Activated T-helper 17 cell treated with anti-CD3 and anti-CD28 coated beads, Interleukin-2, amount 50 U/mL, for 72 hours (primary cell): ENCODE data around the gene AGAP6. TPM values are rescaled to one million over a fixed set of nuclear protein-coding genes. Genes with fewer than 3 reads are reported as not detected.
"Not testable (repeated sequence)": the region's sequence is repeated elsewhere in the genome, so short reads cannot be mapped to it uniquely, and the experiment has no call there.

Source experiments
- ATAC-seq: fragments of 150-1000 bp; cut with Tn5 transposase; replicated peaks from 2 replicates; pipeline ENCODE4 v1.10.0; 2021; ENCODE audit warnings: mild to moderate bottlenecking, moderate library complexity
- H3K27ac Mint-ChIP-seq: one replicate; pipeline ENCODE4 v1.8.0; 2022; ENCODE audit warnings: mixed read lengths
- H3K27me3 Mint-ChIP-seq: one replicate; pipeline ENCODE4 v1.8.0; 2022; ENCODE audit warnings: mixed read lengths
- H3K36me3 Mint-ChIP-seq: one replicate; pipeline ENCODE4 v1.8.0; 2022; ENCODE audit warnings: low read depth, mild to moderate bottlenecking, mixed read lengths
- H3K4me1 Mint-ChIP-seq: one replicate; pipeline ENCODE4 v1.8.0; 2022; ENCODE audit warnings: mixed read lengths
- H3K4me3 Mint-ChIP-seq: one replicate; pipeline ENCODE4 v1.8.0; 2022; ENCODE audit warnings: mild to moderate bottlenecking, mixed read lengths
- H3K9me3 Mint-ChIP-seq: one replicate; pipeline ENCODE4 v1.8.0; 2022; ENCODE audit warnings: mixed read lengths
- total RNA-seq, 2 donors: library from RNA; stranded (reverse); gene quantifications; one replicate each; pipeline ENCODE4 v1.2.3, GENCODE V29; 2022

The AGAP6 gene
- total RNA-seq = 10 to 100 TPM; 10.5 to 16.4 TPM

- not testable (repeated sequence) for H3K4me1 Mint-ChIP-seq, H3K27me3 Mint-ChIP-seq, H3K9me3 Mint-ChIP-seq, ATAC-seq, H3K4me3 Mint-ChIP-seq, H3K27ac Mint-ChIP-seq
- H3K36me3 Mint-ChIP-seq = peaks cover 40% of the 10 kb centered on the region
Observed at GRCh38 chr10:49988376-49988775, at the start of gene AGAP6. TSS of gene AGAP6 (plus strand) at chr10:49988406. CDS start at chr10:49988716, 310 bp downstream.

GRCh38 chr10:49941447-49942338 lies 46.5 kb upstream of the AGAP6 start, which contains the start of the genes PARG and TIMM23B:
TSS of gene PARG (minus strand) at chr10:49942027. CDS start at chr10:49941725, 302 bp downstream.
TSS of gene TIMM23B (plus strand) at chr10:49942053. CDS start at chr10:49942195, 142 bp downstream.
- H3K4me3 Mint-ChIP-seq = peak within 1 kb of the TSS; percentile 97
- not testable (repeated sequence) for H3K9me3 Mint-ChIP-seq, H3K27me3 Mint-ChIP-seq
- H3K4me1 Mint-ChIP-seq = peaks cover 11% of the 10 kb centered on the region
- H3K36me3 Mint-ChIP-seq = peaks cover 32% of the 10 kb centered on the region
- peak within 1 kb of the TSS; percentile 97 for H3K27ac Mint-ChIP-seq
- peak; percentile 90 for ATAC-seq

- not testable (repeated sequence) for H3K27me3 Mint-ChIP-seq, H3K9me3 Mint-ChIP-seq
- peak overlapping the region; percentile 97 for H3K27ac Mint-ChIP-seq
- ATAC-seq = peak; percentile 19
- peak overlapping the region; percentile 97 for H3K4me3 Mint-ChIP-seq
- H3K4me1 Mint-ChIP-seq = peaks cover 11% of the 10 kb centered on the region
- peaks cover 38% of the 10 kb centered on the region for H3K36me3 Mint-ChIP-seq
Observed at GRCh38 chr10:49942339-49942705, 45.9 kb upstream of the AGAP6 start.

GRCh38 chr10:49943607-49944006 lies 44.6 kb upstream of the AGAP6 start:
- Mint-ChIP-seq H3K4me1 (peaks cover 11% of the 10 kb centered on the region), H3K36me3 (peaks cover 48% of the 10 kb centered on the region), H3K4me3 (peak overlapping the region; percentile 97)
- not testable (repeated sequence) for ATAC-seq, H3K27ac Mint-ChIP-seq, H3K9me3 Mint-ChIP-seq, H3K27me3 Mint-ChIP-seq

GRCh38 chr10:49948142-49948541 lies 40.1 kb upstream of the AGAP6 start:
- H3K27ac Mint-ChIP-seq, H3K27me3 Mint-ChIP-seq, H3K4me1 Mint-ChIP-seq, H3K9me3 Mint-ChIP-seq, H3K4me3 Mint-ChIP-seq: not testable (repeated sequence)
- peaks cover 62% of the 10 kb centered on the region for H3K36me3 Mint-ChIP-seq
- peak; percentile 28 for ATAC-seq

- H3K36me3 Mint-ChIP-seq = peaks cover 64% of the 10 kb centered on the region
- H3K9me3 Mint-ChIP-seq, H3K27ac Mint-ChIP-seq, H3K27me3 Mint-ChIP-seq, H3K4me3 Mint-ChIP-seq, H3K4me1 Mint-ChIP-seq, ATAC-seq: not testable (repeated sequence)
Observed at GRCh38 chr10:49948737-49949136, 39.5 kb upstream of the AGAP6 start.

- ATAC-seq, H3K9me3 Mint-ChIP-seq, H3K4me3 Mint-ChIP-seq, H3K27ac Mint-ChIP-seq, H3K4me1 Mint-ChIP-seq, H3K27me3 Mint-ChIP-seq: not testable (repeated sequence)
- peaks cover 70% of the 10 kb centered on the region for H3K36me3 Mint-ChIP-seq
Observed at GRCh38 chr10:49952006-49952405, 36.2 kb upstream of the AGAP6 start.

- H3K4me1 Mint-ChIP-seq, H3K9me3 Mint-ChIP-seq, H3K4me3 Mint-ChIP-seq, ATAC-seq, H3K27me3 Mint-ChIP-seq, H3K27ac Mint-ChIP-seq: not testable (repeated sequence)
- peaks cover 69% of the 10 kb centered on the region for H3K36me3 Mint-ChIP-seq
Observed at GRCh38 chr10:49953122-49953521, 35.1 kb upstream of the AGAP6 start.

GRCh38 chr10:49970331-49970857 lies 17.8 kb upstream of the AGAP6 start:
- H3K27ac Mint-ChIP-seq, ATAC-seq, H3K9me3 Mint-ChIP-seq, H3K4me3 Mint-ChIP-seq, H3K27me3 Mint-ChIP-seq, H3K4me1 Mint-ChIP-seq: not testable (repeated sequence)
- peaks cover 44% of the 10 kb centered on the region for H3K36me3 Mint-ChIP-seq

- H3K27ac Mint-ChIP-seq = not testable (repeated sequence)
Observed at GRCh38 chr10:49971466-49971865, 16.7 kb upstream of the AGAP6 start.

GRCh38 chr10:49972094-49972493 lies 16.1 kb upstream of the AGAP6 start:
- ATAC-seq, H3K27me3 Mint-ChIP-seq, H3K27ac Mint-ChIP-seq, H3K4me1 Mint-ChIP-seq, H3K4me3 Mint-ChIP-seq, H3K9me3 Mint-ChIP-seq: not testable (repeated sequence)
- peaks cover 33% of the 10 kb centered on the region for H3K36me3 Mint-ChIP-seq

More at GRCh38 chr10:49971466-49971865, 16.7 kb upstream of the AGAP6 start:
- H3K36me3 Mint-ChIP-seq = peaks cover 33% of the 10 kb centered on the region
- not testable (repeated sequence) for ATAC-seq, H3K4me1 Mint-ChIP-seq, H3K9me3 Mint-ChIP-seq, H3K27me3 Mint-ChIP-seq, H3K4me3 Mint-ChIP-seq

- not testable (repeated sequence) for H3K4me3 Mint-ChIP-seq, H3K27me3 Mint-ChIP-seq, H3K4me1 Mint-ChIP-seq, H3K27ac Mint-ChIP-seq, H3K9me3 Mint-ChIP-seq, ATAC-seq
- peaks cover 27% of the 10 kb centered on the region for H3K36me3 Mint-ChIP-seq
Observed at GRCh38 chr10:49977756-49978155, 10.4 kb upstream of the AGAP6 start.

GRCh38 chr10:49987207-49987606 lies 999 bp upstream of the AGAP6 start:
- not testable (repeated sequence) for H3K4me3 Mint-ChIP-seq, H3K27me3 Mint-ChIP-seq, H3K9me3 Mint-ChIP-seq, H3K4me1 Mint-ChIP-seq, H3K27ac Mint-ChIP-seq, ATAC-seq
- H3K36me3 Mint-ChIP-seq = peaks cover 40% of the 10 kb centered on the region

- H3K27ac Mint-ChIP-seq = not testable (repeated sequence)
Observed at GRCh38 chr10:49995321-49995720, 7.1 kb downstream of the AGAP6 start.

GRCh38 chr10:50014024-50014423 lies 25.8 kb downstream of the AGAP6 start:
- H3K9me3 Mint-ChIP-seq, H3K4me3 Mint-ChIP-seq, ATAC-seq: not testable (repeated sequence)

More at GRCh38 chr10:49995321-49995720, 7.1 kb downstream of the AGAP6 start:
- peaks cover 21% of the 10 kb centered on the region for H3K36me3 Mint-ChIP-seq
- ATAC-seq, H3K27me3 Mint-ChIP-seq, H3K4me1 Mint-ChIP-seq, H3K9me3 Mint-ChIP-seq, H3K4me3 Mint-ChIP-seq: not testable (repeated sequence)

More at GRCh38 chr10:50014024-50014423, 25.8 kb downstream of the AGAP6 start:
- H3K4me1 Mint-ChIP-seq, H3K27ac Mint-ChIP-seq, H3K36me3 Mint-ChIP-seq, H3K27me3 Mint-ChIP-seq: not testable (repeated sequence)
